HL-60 (cell line): Measurements from ENCODE around the gene EMC8.
A peak's percentile ranks its signal among the peaks of the same experiment; 100 is the strongest.

Experiments
- DNase-seq, 2 experiments: peaks; one replicate each; pipeline ENCODE4 v3.0.0-alpha.2; 2010 to 2020; ENCODE audit warnings: low read depth in 1 of 2, low spot score in 1 of 2
- H3K27ac ChIP-seq: fragments of 250-450 bp; sonication (Bioruptor Pico); replicated peaks from 2 replicates; pipeline ENCODE4 v1.5.1; 2020; ENCODE audit warnings: mild to moderate bottlenecking, moderate library complexity
- H3K27me3 ChIP-seq: fragments of 250-450 bp; sonication (Bioruptor Pico); 2 replicates; pipeline ENCODE4 v1.5.1; 2021; ENCODE audit warnings: mild to moderate bottlenecking, moderate library complexity; ENCODE audit not compliant: insufficient read depth, poor library complexity, severe bottlenecking
- H3K4me3 ChIP-seq: replicated peaks from 2 replicates; pipeline ENCODE4 v1.5.1; 2011; ENCODE audit warnings: mild to moderate bottlenecking, control low read depth, low read length; ENCODE audit not compliant: insufficient read depth
- CTCF ChIP-seq: IDR thresholded peaks from one replicate; pipeline ENCODE4 v1.5.1; 2011; ENCODE audit warnings: low read length, control low read depth, inconsistent platforms; ENCODE audit not compliant: insufficient read depth
- GABPA ChIP-seq: IDR thresholded peaks from 2 replicates; pipeline ENCODE4 v1.6.1; 2012; ENCODE audit warnings: low read depth
- POLR2AphosphoS5 ChIP-seq: IDR thresholded peaks from 2 replicates; pipeline ENCODE4 v1.6.1; 2012; ENCODE audit warnings: low read depth
- REST ChIP-seq: IDR thresholded peaks from 2 replicates; pipeline ENCODE4 v1.6.1; 2012; ENCODE audit warnings: low read depth; ENCODE audit not compliant: insufficient replicate concordance
- SPI1 ChIP-seq: IDR thresholded peaks from 2 replicates; pipeline ENCODE4 v1.6.1; 2012; ENCODE audit warnings: low read depth, mild to moderate bottlenecking, borderline replicate concordance

The EMC8 gene

GRCh38 chr16:85733839-85734170, 65.5 kb downstream of the EMC8 start:
- Histone ChIP-seq H3K27ac (peak overlapping the region; percentile 94), H3K27me3 (no peaks in the 10 kb centered on the region), H3K4me3 (no peak overlapping the region)
- TF ChIP-seq POLR2AphosphoS5 (no peak), REST (no peak), GABPA (no peak), SPI1 (no peak), CTCF (no peak)
- peak; percentile 58 to 78 for DNase-seq

- no peaks in the 10 kb centered on the region for H3K27me3 ChIP-seq
These were observed 66.0 kb downstream of the EMC8 start for GRCh38 chr16:85733155-85733838.

More at GRCh38 chr16:85733155-85733838, 66.0 kb downstream of the EMC8 start:
- Histone ChIP-seq H3K27ac (peak overlapping the region; percentile 94), H3K4me3 (no peak overlapping the region)
- peak; percentile 76 to 84 for DNase-seq
- TF ChIP-seq GABPA (no peak), REST (peak; percentile 13), POLR2AphosphoS5 (peak; percentile 44; the same call in 1 of the 2 replicates), CTCF (no peak), SPI1 (peak; percentile 59; the same call in 1 of the 2 replicates)
